A673 (cell line): ENCODE measurements around the gene OR2AG2. TPM values are rescaled to one million over a fixed set of nuclear protein-coding genes. Genes with fewer than 3 reads are reported as not detected.

Experiments
- BruUV-seq: library from RNA; stranded (reverse); fragments of 400-500 nt; replicated peaks from 2 replicates; lab custom pipeline; 2021; lab: Mats Ljungman, UMichigan
- CTCF ChIA-PET: fragments of 300-600 bp; sonication (Branson Sonifier 250); formaldehyde crosslinking; loops from one replicate; lab custom pipeline; 2022; ENCODE audit warnings: antibody characterized with exemption; lab: Charles Lee
- POLR2A ChIA-PET: fragments of 300-600 bp; sonication (Branson Sonifier 250); formaldehyde crosslinking; loops from one replicate; lab custom pipeline; 2022; ENCODE audit warnings: antibody characterized with exemption; ENCODE audit not compliant: low non-redundant PET; lab: Charles Lee
- DNase-seq: peaks from one replicate; pipeline ENCODE4 v3.0.0-alpha.2; 2015; ENCODE audit warnings: low spot score
- H3K27ac ChIP-seq: fragments of 200-600 bp; sonication (generic); 2 replicates; pipeline ENCODE4 v1.5.1; 2016; ENCODE audit warnings: mixed run types, low read depth, mild to moderate bottlenecking, mixed read lengths, antibody characterized with exemption, low read length; ENCODE audit not compliant: poor library complexity, severe bottlenecking
- H3K27me3 ChIP-seq: fragments of 200-600 bp; sonication (generic); replicated peaks from 2 replicates; pipeline ENCODE4 v1.6.1; 2017; ENCODE audit warnings: mixed run types, low read depth, mild to moderate bottlenecking, mixed read lengths, antibody characterized with exemption, low read length; ENCODE audit not compliant: insufficient read depth, poor library complexity
- H3K36me3 ChIP-seq: fragments of 200-600 bp; sonication (generic); 2 replicates; pipeline ENCODE4 v1.6.1; 2016; ENCODE audit warnings: mixed run types, mild to moderate bottlenecking, mixed read lengths, antibody characterized with exemption, low read length; ENCODE audit not compliant: insufficient read depth, poor library complexity, severe bottlenecking
- H3K4me1 ChIP-seq: fragments of 200-600 bp; sonication (generic); 2 replicates; pipeline ENCODE4 v1.6.1; 2017; ENCODE audit warnings: mixed run types, mild to moderate bottlenecking, mixed read lengths, antibody characterized with exemption, low read length; ENCODE audit not compliant: insufficient read depth, poor library complexity, severe bottlenecking
- H3K4me3 ChIP-seq: fragments of 200-600 bp; sonication (generic); 2 replicates; pipeline ENCODE4 v1.5.1; 2016; ENCODE audit warnings: low read depth, mixed run types, mild to moderate bottlenecking, mixed read lengths, low read length; ENCODE audit not compliant: poor library complexity, severe bottlenecking
- H3K9me3 ChIP-seq: fragments of 200-600 bp; sonication (generic); 2 replicates; pipeline ENCODE4 v1.6.1; 2016; ENCODE audit warnings: mixed run types, low read depth, mild to moderate bottlenecking, mixed read lengths, antibody characterized with exemption, low read length; ENCODE audit not compliant: poor library complexity, severe bottlenecking
- CTCF ChIP-seq: fragments of 300-800, 200-600 bp; sonication (generic); conservative IDR thresholded peaks from 2 replicates; pipeline ENCODE4 v1.5.1; 2017; ENCODE audit warnings: low read depth, mild to moderate bottlenecking, antibody characterized with exemption, low read length, moderate library complexity, mixed read lengths
- EZH2 ChIP-seq: fragments of 200-600 bp; sonication (generic); IDR thresholded peaks from 2 replicates; pipeline ENCODE4 v1.6.1; 2017; ENCODE audit warnings: borderline replicate concordance, low read depth, mild to moderate bottlenecking, mixed read lengths, antibody characterized with exemption, low read length; ENCODE audit not compliant: poor library complexity, severe bottlenecking
- intact Hi-C: fragments of 100-400 bp; cut with micrococcal nuclease; formaldehyde crosslinking; loops from one replicate; pipeline ENCODE4 v1.10.0; 2022; ENCODE audit not compliant: unreplicated experiment
- total RNA-seq: library from RNA; stranded (reverse); gene quantifications from 2 replicates; pipeline ENCODE4 v1.2.3, GENCODE V29; 2021

OR2AG2 gene
- total RNA-seq, 1 experiment from 2014 or later: not detected

GRCh38 chr11:6755953-6756347 is 15.8 kb downstream of the OR2AG2 start:
- Histone ChIP-seq H3K36me3 (no peaks in the 10 kb centered on the region), H3K27ac (no peak overlapping the region), H3K4me3 (no peak overlapping the region), H3K27me3 (no peaks in the 10 kb centered on the region), H3K9me3 (no peaks in the 10 kb centered on the region), H3K4me1 (no peaks in the 10 kb centered on the region)
- POLR2A ChIA-PET: no interaction called here
- no TSS peak for BruUV-seq
- intact Hi-C loops: loop anchor here (2.0 kb wide), 2 partner anchors 45 to 53 kb away; no protein-coding TSS in a partner anchor
- CTCF ChIA-PET: interaction anchor here (2.4 kb wide), 1 partner anchor 377 kb away, joined by 13 read pairs; no protein-coding TSS in a partner anchor
- DNase-seq: no peak
- TF ChIP-seq CTCF (no peak), EZH2 (no peak)

- H3K27me3 ChIP-seq: no peaks in the 10 kb centered on the region
- no TSS peak for BruUV-seq
- H3K4me3 ChIP-seq: no peak overlapping the region
- ChIA-PET POLR2A (no interaction called here), CTCF (interaction anchor here (1.3 to 2.4 kb wide), 2 partner anchors 224 to 376 kb away, joined by 4 to 13 read pairs; no protein-coding TSS in a partner anchor)
- intact Hi-C loops: no loop called here
- H3K36me3 ChIP-seq: no peaks in the 10 kb centered on the region
- DNase-seq: peak; percentile 57
- TF ChIP-seq EZH2: no peak
- TF ChIP-seq CTCF: peak; percentile 76
- no peaks in the 10 kb centered on the region for H3K4me1 ChIP-seq
- no peak overlapping the region for H3K27ac ChIP-seq
- no peaks in the 10 kb centered on the region for H3K9me3 ChIP-seq
Observed at GRCh38 chr11:6755303-6755952, 16.3 kb downstream of the OR2AG2 start.

GRCh38 chr11:6747097-6747668 is 24.6 kb downstream of the OR2AG2 start:
- no peaks in the 10 kb centered on the region for H3K4me1 ChIP-seq
- no peak for DNase-seq
- peaks cover 19% of the 10 kb centered on the region for H3K27me3 ChIP-seq
- no peak overlapping the region for H3K4me3 ChIP-seq
- TF ChIP-seq EZH2 (no peak), CTCF (no peak)
- H3K36me3 ChIP-seq: no peaks in the 10 kb centered on the region
- no peaks in the 10 kb centered on the region for H3K9me3 ChIP-seq
- BruUV-seq: no TSS peak
- POLR2A ChIA-PET: no interaction called here
- CTCF ChIA-PET: no interaction called here
- intact Hi-C loops: no loop called here
- no peak overlapping the region for H3K27ac ChIP-seq
